GM18868 (cell line): Measurements from ENCODE around the gene OR5H1.
A peak's percentile ranks its signal among the peaks of the same experiment; 100 is the strongest.
"Not testable (repeated sequence)": the region's sequence is repeated elsewhere in the genome, so short reads cannot be mapped to it uniquely, and the experiment has no call there.

Experiments
- ATAC-seq: cut with Tn5 transposase; IDR thresholded peaks from one replicate; pipeline ENCODE4 v1.9.1; 2021; ENCODE audit warnings: mild to moderate bottlenecking, moderate library complexity; ENCODE audit not compliant: unreplicated experiment

OR5H1 gene

DNA sequence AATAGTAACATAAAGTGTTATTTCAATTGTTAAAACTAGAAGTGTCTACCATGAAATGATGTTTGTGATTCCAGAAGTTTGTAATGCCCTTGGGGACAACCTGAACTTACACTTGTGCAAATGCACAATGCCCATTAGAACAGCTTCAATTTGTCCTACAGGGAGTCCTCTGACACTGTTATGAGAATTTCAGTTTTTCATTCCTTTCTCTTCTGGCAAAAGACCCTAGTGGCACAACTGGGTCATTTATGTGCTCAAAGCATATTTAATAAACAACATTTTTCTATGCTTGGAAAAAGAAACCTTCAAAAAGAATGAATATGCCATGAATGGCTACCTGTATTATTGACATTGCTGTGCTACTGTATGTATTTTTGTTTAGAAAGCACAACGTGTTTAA lies at the start of gene OR5H1:
Gene OR5H1, plus strand, starts transcription at position 301 of the 400 bp plus-strand sequence. CDS start 1,977 bp downstream, outside the sequence.
- no peak for ATAC-seq

DNA sequence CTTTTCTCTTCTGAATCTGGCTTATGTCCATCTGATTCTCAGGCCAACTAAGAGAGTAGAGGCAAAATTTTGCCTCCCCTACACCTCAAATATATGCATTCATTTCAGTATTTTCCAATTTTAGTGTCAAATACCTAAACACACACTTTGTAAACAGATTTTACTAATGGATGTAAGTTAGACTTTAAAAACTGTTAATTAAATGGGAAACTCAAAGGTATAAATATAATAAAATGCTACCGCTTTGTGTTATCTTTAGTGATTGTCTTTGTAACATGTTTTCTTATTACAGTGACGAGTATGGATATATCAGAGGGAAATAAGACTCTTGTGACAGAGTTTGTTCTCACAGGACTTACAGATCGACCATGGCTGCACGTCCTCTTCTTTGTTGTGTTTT lies 43.6 kb upstream of the OR5H1 start, which contains the start of gene OR5AC2:
Gene OR5AC2, plus strand, starts transcription at position 301 of the 400 bp plus-strand sequence. Its CDS starts 0 bp downstream, at position 301.
- ATAC-seq, result no peak

DNA sequence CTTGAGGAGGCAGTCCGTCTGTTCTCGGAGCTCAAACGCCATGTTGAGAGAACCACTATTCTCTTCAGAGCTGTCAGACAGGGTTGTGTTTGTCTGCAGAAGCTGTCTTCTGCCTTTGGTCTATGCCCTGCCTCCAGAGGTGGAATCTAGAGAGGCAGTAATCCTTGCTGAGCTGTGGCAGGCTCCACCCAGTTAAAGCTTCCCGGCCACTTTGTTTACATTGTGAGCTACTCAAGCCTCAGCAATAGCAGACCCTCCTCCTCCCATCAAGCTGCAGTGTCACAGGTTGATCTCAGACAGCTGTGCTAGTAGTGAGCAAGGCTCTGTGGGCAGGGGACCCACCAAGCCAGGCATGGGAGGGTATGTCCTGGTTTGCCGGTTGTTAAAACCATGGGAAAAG lies 34.6 kb upstream of the OR5H1 start:
- ATAC-seq, result no peak

DNA sequence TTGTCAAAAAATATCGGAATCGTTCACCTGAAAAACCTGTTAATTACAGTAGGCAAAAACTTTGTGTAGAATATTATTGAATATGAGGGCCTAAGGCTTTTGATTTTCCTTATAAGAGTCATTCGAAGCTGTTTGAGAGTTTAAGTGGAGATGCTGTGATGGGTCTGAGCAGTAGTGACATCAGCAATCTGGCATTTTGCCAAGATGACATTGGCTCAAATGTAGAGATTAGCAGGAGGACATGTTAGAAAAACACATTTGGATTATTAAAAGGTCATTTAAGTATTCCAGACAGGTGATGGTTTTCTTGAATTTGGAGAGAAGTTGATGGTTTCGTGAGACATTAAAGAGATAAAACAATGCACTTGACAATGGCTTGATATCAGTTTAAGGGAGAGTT lies 30.7 kb upstream of the OR5H1 start:
- ATAC-seq, result no peak

DNA sequence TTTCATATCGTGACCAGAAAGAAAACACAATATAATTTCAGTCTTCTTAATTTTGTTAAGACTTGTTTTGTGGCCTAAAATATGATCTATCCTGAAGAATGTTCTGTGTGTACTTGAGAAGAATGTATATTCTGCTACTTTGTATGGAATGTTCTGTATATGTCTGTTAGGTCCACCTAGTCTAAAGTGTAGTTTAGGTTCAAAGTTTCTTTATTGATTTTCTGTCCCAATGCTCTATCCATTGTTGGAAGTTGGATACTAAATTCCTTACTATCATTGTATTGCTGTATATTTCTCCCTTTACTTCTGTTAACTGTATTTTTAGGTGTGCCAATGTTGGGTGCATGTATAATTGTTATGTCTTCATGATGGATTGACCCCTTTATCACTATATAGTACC lies 22.4 kb upstream of the OR5H1 start:
- ATAC-seq, result no peak

DNA sequence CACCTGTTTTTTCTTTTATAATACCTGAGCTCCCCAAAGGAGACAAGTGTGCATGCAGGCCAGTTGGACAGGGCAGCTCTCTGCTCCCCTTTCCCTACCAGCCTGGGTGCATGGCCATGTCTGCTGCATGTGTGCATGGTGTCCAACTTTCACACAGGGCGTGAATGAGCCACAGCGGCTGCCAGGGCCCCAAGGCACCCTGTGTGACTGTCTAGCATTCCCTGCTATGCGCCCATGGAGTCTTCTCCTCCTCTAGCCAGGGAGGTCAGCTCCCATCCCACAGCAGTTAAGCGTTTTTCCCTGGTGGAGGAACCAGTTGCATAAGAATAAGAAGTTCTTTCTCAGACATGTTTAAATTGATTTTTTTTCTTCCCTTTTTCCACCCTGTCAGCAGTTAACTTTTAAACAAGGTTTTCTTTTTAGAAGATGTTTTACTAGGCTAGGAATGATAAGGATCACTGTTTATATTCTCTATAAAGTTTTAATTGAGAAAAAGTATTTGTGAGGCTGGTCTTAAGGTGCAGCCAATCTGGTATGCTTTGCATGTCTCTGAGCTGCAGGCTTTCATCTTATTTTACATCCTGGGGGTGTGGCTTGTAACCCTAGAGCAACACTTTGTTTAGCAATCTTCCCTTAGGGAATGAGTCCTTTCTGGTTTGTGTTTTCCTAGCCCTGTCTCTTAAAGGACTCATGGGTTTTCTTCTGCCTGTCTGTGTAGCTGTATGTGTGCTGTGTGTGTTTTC lies 20.5 kb upstream of the OR5H1 start:
- no peak for ATAC-seq

DNA sequence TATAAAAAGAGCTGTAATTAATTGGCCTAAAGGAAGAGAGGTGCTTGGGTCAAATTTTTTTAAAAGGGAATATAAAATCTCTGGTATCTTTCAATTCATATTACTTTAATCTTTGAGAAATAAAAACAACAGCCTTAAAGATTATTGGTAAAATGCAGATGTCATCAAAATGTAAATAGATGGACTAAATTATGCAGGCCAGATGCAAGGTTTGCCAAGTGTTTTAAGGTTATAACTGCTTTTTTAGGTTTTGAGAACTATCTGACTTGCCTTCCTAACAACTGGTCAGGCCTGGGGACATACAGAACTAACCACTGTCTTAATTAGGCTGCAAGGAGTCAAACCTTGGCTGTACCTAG lies 20.0 kb upstream of the OR5H1 start:
- no peak for ATAC-seq

DNA sequence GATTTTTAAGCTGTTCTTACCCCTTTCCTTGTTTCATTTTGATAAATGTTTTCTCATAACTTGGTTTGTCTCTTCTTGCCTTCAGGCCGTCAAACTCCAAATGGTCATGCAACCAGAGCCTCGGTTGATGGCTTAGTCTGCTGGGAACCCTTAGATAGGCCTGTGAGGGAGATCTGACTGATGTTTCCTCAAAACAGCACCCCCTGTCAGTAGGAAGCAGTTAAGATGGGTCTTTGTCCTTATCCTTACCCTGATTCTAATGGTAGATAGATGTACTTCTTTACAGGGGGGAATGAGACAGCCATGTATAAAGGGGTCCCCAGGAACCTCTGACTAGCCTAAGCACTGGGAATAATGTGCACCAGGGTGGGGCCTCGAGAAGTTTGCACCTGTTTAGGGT lies 16.3 kb upstream of the OR5H1 start:
- no peak for ATAC-seq

DNA sequence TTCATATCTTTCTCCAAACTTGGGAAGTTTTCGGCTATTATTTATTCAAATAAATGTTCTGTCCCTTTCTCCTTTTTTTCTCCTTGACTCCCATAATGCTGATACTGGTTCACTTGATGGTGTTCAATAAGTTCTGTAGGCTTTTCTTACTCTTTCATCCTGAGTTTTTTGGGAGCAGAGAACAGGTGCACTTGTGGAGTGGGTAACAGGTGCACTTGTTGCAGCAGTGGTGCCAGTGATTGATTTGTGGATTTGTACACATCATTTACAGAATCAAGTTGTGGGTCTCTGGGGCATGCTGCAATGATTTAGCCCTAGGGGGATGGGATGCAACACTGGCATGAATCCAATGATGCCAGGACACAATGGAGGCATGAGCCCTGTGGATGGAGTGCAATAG lies 14.8 kb upstream of the OR5H1 start:
- ATAC-seq, result no peak

DNA sequence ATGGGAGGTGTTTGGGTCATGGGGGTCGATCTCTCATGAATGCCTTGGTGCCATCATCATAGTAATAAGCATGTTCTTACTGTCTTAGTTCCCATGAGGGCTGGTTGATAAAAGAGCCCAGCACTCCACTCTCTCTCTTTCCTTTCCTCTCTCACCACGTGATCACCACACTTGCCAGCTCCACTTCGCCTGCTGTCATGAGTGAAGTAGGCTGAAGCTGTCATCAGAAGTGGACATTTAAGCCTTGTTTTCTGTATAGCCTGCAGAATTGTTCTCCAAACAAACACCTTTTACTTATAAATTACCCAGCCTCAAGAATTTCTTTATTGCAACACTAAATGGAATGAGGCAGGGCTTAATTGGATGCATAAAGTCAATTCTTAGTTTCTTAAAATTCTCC lies 6.1 kb downstream of the OR5H1 start:
- ATAC-seq, result peak; percentile 41

DNA sequence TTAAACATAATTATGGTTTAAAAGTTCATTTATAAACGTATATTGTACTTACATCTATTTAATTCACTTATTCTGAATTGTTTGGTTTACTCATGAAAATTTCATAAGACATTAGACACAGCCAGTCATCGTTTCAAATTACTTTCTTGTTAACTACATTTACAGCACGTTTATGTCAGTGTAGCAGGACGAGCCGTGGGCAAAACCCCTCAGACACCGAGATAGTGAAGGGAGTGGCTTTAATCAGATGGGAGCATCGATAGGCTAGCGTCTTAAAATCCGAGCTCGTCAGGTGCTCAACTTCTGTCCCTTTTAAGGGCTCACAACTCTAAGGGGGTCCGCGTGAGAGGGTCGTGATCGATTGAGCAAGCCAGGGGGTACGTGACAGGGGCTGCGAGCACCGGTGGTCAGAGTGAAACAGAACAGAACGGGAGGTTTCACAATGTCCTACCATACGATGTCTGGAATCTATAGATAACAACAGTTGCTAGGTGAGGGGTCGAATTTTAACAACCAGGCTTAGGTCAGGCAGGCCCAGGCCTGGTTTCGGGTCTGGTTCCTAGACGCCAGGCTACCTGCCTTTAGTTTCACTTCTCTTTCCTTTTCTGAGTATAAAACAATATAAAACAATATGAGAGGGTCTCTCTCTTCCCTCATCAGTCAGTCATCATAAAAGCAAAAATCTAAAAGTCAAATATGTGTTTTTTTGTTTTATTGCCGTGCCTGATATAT lies 7.5 kb downstream of the OR5H1 start:
- ATAC-seq, result not testable (repeated sequence)

DNA sequence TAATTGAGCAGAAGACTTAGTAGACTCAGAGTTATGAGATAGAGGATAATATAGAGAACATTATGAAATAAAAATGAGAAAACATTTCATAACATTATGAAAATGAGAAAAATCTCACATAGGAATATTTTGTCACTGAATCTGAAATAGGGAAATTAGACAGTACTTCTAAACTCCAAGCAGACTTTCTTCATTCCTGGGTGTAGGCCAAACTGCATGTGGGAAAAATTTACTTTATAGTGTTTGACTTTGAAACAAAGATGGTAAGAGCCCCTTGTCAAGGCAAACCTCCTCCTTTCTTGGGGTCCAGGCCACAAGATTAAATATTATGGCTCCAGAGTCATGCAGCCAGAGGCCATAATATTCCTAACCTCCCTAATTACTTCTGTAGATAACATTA lies 10.0 kb downstream of the OR5H1 start:
- no peak for ATAC-seq

DNA sequence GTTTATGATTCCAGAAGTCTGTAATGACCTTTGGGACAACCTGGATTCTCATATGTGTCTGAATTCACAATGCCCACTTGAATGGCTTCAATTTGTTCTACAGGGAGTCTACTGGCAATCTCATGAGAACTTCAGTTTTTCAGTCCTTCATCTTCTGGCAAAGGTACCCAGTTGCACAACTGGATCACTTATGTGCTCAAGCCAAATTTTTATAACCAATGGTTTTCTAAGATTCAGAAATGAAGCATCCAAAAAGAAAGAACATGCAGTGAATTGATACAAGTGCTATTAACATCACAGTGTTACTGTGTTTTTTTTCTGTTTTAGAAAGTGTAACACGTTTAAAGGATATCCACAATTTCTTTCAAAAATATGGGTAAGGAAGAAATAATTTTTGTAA lies 16.7 kb downstream of the OR5H1 start, which contains the start of gene OR5H14:
Gene OR5H14, plus strand, starts transcription at position 301 of the 400 bp plus-strand sequence. CDS start 1,907 bp downstream, outside the sequence.
- no peak for ATAC-seq

DNA sequence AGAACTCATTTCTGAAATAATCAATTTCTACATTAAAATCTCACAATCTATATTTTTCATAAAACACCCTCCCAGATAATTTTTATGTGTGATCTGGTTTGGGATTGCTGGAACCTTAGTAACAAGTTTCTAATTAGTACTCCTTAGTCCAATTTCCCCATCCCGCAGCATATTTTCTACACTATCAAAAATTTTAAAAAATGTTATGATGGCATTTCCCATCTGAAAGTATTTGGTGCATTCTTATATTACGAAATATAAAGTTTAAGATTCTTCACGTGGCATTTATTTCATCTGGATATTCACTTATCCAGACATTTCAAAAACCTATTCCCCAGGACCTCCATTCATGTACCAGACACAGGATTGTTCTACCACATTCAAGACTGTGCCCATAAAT lies 18.2 kb downstream of the OR5H1 start:
- no peak for ATAC-seq

DNA sequence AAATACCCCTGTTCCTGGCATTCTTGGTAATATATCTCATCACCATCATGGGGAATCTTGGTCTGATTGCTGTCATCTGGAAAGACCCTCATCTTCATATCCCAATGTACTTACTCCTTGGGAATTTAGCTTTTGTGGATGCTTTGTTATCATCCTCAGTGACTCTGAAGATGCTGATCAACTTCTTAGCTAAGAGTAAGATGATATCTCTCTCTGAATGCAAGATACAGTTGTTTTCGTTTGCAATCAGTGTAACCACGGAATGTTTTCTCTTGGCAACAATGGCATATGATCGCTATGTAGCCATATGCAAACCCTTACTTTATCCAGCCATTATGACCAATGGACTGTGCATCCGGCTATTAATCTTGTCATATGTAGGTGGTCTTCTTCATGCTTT lies 18.9 kb downstream of the OR5H1 start:
- ATAC-seq, result not testable (repeated sequence)

DNA sequence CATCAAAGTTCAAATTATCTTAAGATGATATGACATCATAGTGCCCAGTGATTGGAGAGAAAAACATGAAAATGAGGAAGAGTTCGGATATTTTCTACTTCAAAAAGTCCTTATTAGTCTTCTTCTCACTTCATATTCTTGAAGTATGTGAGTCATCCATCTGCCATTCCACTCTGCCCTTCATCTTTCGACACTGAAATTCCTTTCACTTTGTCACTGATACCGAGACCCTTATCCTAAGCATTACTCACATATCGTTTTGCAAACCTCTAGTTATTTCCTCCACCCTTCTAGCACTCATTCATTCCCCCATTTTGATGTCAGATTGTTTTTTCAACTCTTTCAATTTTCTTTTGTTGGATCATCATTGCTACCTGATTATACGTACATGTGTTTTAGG lies 20.7 kb downstream of the OR5H1 start:
- ATAC-seq, result no peak

DNA sequence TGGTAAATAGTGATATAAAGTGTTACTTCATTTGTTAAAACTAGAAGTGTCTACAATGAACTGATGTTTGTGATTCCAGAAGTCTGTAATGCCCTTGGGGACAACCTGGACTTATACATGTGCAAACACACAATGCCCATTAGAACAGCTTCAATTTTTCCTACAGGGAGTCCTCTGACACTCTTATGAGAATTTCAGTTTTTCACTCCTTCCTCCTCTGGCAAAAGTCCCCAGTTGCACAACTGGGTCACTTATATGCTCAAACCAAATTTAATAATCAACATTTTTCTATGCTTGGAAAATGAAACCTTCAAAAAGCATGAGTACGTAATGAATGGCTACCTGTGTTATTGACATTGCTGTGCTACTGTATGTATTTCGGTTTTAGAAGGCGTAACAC lies 35.9 kb downstream of the OR5H1 start, which contains the start of gene OR5H15:
Gene OR5H15, plus strand, starts transcription at position 301 of the 400 bp plus-strand sequence. CDS start 2,004 bp downstream, outside the sequence.
- no peak for ATAC-seq

DNA sequence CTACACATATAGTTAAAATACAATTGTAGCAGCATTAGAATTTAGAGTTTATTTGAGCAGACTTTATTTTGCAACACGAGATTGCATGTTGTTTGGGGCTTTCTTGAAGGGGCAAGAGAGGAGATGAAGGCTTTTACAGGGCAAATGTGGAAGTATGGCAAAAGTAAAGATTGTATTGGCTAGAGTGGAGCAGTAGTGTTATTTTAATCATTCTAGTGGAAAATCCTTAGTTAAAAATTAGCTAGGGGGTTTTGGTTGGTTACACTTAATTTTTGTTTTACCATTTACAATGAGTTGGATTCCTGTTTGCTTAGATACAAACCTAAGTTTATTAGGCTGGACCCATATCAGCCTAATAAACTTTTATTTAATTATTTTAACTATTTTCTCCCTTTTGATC lies 40.5 kb downstream of the OR5H1 start:
- ATAC-seq, result no peak

DNA sequence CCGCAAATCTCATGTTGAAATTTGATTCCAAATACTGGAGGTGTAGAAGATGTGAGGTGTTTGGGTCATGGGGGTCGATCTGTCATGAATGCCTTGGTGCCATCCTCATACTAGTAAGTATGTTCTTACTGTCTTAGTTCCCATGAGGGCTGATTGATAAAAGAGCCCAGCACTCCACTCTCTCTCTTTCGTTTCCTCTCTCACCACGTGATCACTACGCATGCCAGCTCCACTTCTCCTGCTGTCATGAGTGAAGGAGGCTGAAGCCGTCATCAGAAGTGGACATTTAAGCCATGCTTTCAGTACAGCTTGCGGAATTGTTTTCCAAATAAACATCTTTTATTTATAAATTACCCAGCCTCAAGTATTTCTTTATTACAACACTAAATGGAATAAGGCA lies 42.1 kb downstream of the OR5H1 start:
- ATAC-seq, result no peak

DNA sequence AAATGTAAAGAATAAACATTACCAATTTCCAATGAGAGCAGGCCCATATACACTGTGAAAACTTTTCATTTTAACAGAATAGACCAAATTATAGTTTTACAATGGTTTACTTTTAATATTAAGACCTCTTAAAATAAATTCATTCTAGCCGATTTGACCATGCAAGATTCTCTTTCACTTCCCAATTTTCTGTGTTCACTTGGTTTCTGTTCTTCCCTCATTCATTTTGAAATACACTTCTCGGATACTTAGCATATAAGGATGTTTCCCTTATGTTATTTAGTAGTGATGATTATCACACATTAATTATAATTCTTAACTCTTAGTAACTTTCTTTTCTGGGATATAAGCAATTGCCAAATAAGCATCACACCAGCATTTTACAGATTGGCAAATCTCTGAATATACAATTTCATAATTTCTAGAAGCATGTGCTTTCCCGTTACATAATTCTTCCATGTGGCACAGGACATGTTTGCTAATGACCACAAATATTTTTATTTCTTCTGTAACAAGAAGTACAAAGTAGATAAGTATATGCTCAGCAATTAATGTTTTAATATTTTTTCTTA lies 49.9 kb downstream of the OR5H1 start:
- no peak for ATAC-seq

DNA sequence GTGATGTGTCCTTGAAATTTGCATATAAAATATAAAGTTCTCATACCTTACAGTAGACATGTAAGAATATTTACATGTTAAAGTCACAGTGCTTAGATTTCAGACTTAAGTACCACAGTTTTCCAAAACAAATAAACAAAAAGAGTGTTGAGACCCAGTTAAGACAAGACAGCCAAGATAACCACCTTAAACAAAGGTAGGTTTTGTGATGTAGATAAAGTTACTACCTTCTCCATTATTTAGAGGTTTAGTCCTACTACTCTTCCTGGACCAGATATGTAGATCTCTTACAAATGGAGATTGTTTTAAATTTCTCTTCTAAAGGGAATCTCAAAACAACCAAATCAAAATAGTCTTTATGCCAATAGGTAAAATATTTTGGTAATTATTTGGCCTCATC lies 51.7 kb downstream of the OR5H1 start:
- ATAC-seq, result no peak

DNA sequence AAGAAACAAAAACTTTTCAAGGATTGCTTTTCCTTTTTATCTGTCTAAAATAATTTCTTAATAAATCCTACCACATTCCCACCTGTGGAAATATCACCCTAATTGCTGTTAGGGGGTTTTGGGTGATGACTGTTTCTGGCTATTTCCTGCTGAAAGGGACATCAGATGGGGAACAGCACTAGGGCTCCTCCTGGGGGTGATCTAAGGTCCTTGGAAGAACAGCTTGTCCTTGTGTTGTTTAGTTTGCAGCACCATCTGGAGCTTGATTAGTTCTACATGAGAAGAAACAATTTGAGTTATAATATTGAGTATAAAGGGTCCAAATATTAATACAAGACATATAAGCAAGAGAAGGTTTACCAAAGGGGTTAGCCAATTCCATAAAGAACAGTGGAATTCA lies 54.7 kb downstream of the OR5H1 start:
- no peak for ATAC-seq
